DND-41 (cell line): ENCODE data around the gene SIRT3.

Source experiments
- EZH2 ChIP-seq: IDR thresholded peaks from 3 replicates; pipeline ENCODE4 v1.6.1; 2012; ENCODE audit warnings: borderline replicate concordance, low read depth, mild to moderate bottlenecking, moderate library complexity, low read length, inconsistent platforms; ENCODE audit not compliant: severe bottlenecking
- TF ChIP-seq, protein P1 (sequence below): IDR thresholded peaks from 2 replicates; pipeline ENCODE4 v1.5.1; 2012; ENCODE audit warnings: borderline replicate concordance, low read length, moderate library complexity, mild to moderate bottlenecking; ENCODE audit not compliant: poor library complexity, severe bottlenecking; ENCODE audit errors: extremely low read depth

DNA sequence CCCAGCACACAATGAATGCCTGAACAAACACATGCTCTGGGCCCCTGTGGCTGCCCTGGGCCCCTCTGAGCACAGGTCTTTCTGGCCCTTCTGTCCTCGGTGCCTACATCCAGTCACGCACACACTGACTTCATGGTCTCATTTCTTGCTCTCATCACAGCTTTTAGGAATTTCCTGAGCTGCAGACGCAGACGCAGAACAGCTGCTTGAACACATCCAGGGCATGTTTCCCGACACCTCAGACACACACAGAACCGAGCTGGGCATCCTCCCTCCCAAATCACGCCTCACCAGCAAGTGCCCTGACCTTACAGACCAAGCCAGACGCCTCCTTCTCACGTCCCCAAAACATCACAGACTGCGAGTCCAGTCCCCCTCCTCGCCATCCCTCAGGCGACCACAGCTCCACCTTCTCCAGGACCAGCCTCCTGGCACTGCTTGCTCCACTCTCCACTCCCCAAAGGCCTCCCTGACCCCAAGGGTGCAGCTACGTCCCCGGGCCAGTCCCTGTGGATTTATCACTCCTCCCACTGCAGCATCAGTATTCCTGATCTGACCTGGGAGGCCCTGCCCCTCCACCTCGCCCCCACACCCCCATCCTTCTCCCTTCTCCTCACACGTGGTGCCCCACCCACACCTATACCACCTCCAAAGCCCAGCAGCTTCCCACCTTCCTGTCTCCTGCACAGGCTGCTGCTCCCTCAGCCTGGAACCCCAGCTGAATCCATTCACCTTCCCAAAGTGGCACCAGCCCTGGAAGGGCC, 12.9 kb downstream of the SIRT3 start:
- TF ChIP-seq, protein P1, sequence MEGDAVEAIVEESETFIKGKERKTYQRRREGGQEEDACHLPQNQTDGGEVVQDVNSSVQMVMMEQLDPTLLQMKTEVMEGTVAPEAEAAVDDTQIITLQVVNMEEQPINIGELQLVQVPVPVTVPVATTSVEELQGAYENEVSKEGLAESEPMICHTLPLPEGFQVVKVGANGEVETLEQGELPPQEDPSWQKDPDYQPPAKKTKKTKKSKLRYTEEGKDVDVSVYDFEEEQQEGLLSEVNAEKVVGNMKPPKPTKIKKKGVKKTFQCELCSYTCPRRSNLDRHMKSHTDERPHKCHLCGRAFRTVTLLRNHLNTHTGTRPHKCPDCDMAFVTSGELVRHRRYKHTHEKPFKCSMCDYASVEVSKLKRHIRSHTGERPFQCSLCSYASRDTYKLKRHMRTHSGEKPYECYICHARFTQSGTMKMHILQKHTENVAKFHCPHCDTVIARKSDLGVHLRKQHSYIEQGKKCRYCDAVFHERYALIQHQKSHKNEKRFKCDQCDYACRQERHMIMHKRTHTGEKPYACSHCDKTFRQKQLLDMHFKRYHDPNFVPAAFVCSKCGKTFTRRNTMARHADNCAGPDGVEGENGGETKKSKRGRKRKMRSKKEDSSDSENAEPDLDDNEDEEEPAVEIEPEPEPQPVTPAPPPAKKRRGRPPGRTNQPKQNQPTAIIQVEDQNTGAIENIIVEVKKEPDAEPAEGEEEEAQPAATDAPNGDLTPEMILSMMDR: no peak
- TF ChIP-seq EZH2: no peak
